ENCODE data around the gene CAMTA1.

CAMTA1 gene

DNA sequence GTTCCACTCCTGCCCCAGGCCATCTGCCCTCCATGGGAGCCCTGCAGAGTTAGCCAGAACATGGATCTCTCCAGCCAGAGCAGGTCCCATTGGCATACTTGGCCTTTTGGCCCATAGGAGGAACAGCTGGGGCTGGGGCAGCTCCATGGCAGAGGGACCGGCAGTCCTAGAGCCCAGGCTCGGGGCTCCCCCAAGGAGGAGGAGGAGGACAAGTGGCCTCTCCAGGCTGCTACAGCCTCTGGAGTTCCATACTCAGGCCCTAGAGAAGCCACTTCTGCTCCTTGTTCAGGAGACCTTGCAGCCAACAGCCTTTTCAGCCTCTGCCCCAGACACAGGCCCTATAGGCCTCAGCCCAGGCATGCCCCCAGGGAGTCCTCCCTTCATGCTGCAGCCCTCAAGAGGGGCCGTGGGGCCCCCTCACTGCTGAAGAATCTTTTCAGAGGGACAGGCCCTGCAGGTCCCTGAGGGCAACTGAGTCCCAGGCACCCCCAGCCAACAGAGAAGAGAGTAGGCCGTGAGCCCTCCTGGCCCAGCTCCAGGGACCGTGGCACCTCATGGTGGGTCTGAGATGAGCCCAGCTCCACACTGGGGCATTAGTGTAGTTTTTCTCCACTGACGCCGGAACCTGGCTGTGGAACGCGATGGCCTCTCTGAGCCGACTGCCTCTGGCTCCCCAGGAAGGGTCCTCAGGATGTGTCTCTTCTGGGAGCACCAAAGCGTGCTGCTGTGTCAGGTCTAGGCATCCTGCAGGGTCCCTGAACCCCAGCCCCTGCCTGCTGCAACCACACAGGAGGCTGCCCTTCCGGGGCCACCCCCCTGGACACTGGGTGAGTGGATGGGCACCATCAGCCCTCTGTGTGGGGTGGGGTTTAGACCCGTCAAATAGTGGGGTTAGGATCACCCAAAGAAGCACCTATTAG is 688.2 kb downstream of the CAMTA1 start:
- DNase-seq (ENCODE audit: low read depth in 2 of 2) = no peak

DNA sequence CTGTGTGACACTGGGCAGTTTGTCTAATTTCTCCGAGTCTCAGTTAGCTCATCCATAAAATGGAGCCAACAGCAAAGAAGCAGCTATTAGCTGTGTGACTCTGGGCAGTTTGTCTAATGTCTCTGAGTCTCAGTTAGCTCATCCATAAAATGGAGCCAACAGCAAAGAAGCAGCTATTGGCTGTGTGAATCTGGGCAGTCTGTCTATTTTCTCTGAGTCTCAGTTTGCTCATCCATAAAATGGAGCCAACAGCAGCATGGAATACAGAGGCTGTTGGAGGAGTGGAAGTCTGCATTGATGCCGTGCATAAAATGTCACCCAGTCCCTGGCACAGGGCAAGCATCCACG is 688.9 kb downstream of the CAMTA1 start:
- no peak for DNase-seq (ENCODE audit: low read depth in 2 of 2)

DNA sequence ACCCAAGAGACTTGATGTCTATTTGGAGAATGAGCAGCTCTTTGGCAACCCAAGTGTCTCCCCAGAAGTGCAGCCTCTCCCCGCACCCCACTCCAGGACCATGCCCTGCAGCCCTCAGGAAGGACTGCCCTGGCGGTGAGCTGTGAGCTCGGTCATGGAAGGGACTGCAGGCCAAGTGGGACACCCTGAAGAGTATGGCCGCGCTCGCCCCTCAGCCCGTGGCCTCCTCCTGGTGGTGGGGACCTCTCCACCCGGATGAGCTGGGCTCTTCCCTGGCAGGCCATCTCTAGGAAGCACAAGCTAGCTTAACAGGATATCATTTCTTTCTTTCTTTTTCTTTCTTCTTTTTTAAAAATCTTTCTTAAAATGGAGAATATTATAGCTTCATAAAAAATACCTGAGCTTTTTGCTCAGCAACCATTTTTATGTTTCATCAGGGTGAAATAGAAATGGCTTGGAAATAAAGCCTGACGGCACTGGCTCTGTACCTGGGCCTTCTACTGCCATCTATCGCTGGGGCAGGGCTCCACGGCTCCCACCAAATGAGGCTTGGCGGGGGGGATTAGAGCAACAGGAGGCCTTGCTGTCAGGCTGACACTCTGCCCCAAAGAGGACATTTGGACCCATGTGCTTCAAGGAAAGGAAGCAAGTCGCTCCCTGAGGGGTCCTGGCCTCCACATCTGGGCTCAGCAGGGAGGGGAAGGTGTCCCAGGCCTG is 689.7 kb downstream of the CAMTA1 start:
- no peak for DNase-seq (ENCODE audit: low read depth in 2 of 2)

DNA sequence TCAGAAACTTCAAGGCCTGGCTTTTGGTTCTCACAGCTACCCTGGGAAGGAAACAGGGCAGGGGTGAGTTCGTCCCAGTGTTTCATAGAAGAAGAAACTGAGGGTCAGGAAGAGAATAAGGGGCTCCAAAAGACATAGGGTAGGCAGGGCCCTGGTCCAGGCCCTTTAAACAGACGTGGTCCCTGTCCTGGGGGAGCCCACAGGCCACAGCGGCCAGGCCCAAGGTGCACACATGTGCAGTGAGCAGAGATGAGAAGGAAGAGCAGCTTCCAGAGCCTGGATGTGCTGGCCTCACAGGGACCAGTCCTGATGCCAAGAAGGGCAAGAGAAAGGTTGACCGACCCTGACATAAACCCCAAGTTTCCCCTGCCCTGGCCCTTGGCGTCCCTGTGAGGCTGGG is 690.4 kb downstream of the CAMTA1 start:
- no peak for DNase-seq (ENCODE audit: low read depth in 2 of 2)

DNA sequence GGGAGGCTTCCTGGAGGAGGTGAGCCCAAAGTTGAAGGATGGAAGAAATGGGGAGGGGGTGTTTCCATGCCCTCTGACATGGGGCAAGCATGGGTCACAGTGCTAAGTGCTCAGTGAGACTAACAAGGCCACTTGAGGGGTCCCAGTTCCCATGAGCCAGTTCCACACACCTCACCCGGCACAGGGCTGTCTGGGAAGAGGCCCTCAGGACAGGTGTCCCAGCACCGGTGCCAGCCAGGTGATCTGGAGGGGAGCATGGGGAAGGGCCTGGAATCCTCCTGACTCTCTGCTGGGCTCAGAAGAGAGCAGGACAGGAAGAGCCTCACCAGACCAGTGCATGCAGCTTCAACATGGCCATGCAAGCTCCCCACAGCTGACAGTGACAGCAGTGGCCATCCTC is 691.1 kb downstream of the CAMTA1 start:
- no peak for DNase-seq (ENCODE audit: low read depth in 2 of 2)

DNA sequence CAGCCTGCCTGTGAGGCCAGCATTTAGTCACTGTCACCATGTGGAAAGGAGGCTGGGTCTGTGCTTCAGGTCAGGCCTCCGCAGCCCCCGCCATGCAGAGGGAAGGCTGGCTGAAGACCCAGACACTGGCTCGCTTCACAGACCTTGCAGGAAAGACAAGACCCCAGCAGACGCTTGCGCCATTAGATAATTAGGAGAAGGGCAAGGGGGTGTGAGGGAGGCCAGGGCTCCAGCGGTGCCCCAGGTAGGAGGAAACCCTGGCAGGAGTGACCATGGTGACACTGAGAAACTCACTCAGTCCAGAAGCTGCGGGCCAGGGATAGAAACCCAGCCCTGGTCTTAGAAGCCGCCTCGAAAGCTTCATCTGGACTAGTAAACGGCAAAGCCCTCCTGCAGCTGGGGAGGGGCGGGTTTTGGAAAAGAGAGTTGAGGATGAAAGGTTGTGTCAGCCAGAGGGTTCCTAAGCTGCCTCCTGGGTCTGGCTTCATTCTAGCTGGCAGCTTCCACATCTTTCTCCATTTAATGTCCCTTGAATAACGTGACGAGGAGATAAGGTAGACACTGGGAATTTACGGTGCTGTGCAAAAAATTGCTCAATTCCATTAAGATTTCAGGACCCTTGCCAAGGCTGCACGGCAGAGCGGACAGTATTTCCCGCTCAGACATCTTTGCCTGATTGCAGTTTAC is 691.8 kb downstream of the CAMTA1 start:
- DNase-seq (ENCODE audit: low read depth in 2 of 2) = no peak

DNA sequence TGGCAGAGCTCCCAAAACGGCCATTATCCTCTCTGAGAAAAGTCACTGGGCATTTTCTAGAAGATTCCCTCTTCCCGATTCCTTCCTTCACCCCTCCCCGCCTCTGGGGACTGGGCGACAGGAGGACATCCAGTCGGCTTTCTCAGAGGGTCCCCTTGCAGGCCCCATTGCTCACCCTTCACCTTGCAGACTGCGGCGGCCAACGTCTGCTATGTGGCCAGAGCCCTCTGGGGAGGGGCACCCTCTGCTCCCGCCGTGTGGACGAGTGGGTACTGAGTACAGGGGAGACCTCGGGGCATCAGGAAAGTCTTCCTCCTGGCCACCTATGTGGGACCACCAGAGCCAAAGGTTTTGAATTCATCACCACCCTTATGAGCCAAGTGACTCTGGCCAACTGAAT is 692.3 kb downstream of the CAMTA1 start:
- DNase-seq (ENCODE audit: low read depth in 2 of 2) = no peak

DNA sequence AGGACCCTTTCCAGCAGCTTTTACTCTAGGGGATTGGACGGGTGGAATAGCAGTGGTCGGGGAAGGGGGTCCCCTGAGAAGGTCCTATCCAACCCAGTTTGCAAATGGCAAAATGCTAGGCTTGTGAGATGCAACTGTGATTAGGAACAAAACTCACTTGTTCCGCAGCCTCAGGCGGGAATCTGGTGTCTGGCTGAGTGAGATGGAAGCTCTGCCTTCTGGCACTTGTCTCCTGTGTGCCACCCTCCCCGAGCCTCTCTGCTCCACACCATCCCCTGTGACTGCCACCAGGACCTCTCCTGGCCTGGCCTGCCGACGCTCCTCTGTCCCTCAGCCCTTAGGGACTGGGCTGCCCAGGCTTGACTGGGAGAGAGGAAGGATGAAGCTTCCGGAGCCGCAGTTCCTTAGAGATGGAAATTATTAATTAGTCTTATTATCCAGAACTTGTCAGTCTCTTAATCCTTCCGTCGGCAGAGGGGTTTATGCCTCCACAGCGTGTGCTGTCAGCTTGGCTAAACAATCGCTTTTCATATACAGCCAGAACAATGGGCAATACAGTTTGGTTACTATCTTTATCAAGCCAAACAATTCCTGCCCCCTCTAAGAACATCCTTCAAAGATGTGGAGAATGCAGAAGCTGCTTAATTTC is 693.0 kb downstream of the CAMTA1 start:
- no peak for DNase-seq (ENCODE audit: low read depth in 2 of 2)

DNA sequence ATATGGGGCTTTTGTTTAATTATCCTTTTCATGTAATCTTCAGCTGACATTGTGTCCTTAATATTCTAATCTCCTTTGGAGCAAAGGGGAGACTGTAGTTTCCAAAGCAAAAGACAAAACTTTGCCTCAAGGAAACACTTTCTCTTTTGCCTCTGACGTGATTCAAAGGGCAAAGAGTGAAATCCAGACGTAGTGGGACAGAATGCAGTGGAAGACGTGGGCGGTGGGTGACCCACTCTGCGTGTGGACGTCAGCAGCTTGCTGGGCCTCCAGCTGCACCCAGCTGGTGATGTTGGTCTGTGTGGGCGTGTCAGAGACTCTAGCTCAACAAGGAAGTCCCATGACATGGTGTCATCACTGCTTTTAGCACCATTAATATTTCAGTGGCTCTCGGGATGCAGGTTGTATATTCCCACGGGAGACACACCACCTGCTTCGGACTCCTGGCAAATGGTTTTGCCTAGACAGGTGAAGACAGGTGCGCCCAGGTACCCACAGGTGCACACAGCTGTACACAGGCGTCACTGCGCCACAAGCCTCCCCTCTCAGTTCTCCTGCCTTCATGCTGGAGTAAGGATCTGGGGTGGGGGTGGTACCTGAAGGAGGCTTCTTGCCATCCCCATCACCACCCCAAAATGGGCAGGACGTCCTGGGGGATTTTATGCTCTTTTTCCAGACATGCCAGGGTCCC is 693.7 kb downstream of the CAMTA1 start:
- no peak for DNase-seq (ENCODE audit: low read depth in 2 of 2)

DNA sequence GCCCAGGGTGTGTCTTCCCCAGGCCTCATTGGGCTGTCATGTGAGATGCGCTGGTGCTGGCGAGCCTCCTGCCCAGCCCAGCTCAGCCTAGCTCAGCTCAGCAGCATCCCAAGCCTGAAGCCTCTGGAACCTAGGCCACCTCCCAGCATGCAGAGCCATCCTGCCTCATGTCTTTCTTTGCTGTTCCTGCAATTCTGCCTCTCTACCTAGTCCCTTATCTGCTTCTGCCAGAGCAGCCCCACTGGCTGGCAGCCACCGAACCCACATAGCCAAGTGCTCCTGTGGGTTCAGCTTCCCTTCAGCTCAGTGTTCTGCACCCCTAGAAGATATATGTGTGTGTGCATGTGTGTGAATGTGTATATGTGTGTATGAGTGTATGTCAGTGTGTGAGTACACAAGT is 694.3 kb downstream of the CAMTA1 start:
- no peak for DNase-seq (ENCODE audit: low read depth in 2 of 2)

DNA sequence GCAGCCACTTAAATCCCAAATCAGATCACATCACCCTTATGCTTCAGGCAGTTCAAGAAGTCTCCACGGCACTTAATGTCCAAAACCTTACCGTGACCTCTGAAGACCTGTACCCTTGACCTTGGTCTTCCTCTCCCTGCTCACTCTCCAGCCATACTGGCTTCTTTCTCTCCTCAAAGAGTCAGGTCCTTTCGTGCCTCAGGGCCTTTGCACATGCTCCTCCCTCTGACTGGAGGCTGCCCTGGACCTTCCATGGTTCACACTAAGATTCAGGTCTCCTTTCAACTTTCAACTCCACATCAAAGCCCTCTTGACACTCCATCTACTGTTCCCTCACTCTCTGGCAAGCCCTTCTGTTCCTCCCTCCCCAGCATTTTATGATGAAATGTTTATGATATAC is 695.9 kb downstream of the CAMTA1 start:
- no peak for DNase-seq (ENCODE audit: low read depth in 2 of 2)

DNA sequence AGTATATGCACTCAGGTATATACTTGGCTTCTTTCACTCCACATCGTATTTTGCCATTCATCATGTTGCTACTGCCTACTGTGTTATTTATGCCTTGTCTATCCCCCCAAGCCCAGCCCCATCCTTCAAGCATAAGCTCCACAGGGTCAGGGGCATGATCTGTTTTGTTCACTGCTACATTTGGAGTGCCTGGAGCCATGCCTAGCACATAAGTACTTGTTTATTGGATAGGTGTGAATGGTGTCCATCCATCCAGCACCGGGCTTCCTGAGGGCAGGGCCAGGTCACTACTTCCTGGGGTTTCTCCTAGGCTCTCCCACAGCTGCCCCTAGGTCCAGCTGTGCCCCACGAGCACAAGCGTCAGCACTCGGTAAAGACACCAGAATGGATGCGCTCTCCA is 696.8 kb downstream of the CAMTA1 start:
- no peak for DNase-seq (ENCODE audit: low read depth in 2 of 2)

DNA sequence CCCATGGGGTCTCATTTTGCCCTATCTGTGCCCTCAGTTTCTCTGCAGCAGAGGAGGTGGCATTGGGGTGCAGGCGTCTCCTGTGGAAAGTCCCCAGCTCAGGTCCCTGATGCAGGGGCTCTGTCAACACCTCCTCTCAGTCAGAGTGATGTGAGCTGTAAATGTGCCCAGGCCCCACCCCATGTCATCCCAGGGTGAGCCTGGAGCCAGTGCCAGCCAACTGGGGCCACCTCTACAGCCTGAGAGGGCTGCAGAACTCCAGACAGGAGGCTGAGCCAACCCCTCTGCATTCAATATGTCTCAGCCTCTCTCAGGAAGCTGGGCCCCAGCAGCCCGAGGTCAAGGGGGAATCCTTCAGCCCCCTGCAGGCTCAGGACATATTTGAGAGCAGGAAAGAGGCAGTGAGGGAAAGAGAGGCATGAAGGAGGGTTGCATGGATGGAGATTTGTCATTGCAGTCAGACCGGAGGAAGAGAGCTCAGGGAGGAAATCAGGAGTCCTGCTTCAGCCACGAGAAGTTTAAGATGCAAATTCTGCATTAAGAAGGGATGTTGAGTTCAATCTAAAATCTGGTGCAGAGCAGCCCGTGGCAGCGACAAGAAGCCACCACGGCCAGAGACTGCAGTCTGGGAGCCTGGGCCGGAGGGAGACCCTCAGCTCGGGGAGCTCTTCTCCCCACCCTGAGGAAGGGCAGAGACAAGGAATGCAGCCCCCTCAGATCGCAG is 697.7 kb downstream of the CAMTA1 start:
- DNase-seq (ENCODE audit: low read depth in 2 of 2) = no peak

DNA sequence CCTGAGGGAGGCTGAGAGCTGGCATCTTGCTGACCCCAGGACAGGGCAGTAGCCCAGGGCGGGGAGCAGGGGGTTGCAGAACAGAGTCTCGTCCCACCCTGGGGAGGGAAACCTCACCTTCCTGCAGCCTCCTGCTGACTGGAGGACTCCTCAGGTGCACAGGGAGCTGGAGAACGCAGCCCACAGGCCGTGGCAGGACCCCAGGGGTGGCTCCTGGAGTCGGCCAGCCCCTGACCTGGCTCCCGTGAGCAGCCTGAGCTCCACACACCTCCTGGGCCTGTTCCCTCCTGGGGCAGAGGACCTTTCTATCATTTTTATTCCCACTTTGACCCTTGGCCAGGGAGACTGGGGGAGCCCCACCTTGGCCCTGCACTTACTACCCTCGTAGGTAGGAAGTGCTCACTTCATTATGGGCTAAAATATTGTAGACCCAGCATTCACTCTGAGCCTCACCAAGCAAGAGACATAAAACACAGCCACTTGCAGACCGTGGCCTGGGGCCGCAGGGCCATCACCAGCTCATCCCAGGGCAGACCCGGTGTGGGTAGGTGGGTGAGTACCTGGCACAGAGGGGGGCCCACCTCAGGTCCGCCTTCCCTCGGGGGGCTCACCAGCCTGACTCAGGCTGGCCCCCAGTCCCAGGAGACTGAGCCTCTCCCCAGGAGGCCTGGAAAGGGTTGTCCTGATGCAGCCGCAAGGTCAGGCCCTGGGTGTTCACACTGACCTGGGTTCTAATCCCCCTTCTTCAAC is 698.6 kb downstream of the CAMTA1 start:
- no peak for DNase-seq (ENCODE audit: low read depth in 2 of 2)

DNA sequence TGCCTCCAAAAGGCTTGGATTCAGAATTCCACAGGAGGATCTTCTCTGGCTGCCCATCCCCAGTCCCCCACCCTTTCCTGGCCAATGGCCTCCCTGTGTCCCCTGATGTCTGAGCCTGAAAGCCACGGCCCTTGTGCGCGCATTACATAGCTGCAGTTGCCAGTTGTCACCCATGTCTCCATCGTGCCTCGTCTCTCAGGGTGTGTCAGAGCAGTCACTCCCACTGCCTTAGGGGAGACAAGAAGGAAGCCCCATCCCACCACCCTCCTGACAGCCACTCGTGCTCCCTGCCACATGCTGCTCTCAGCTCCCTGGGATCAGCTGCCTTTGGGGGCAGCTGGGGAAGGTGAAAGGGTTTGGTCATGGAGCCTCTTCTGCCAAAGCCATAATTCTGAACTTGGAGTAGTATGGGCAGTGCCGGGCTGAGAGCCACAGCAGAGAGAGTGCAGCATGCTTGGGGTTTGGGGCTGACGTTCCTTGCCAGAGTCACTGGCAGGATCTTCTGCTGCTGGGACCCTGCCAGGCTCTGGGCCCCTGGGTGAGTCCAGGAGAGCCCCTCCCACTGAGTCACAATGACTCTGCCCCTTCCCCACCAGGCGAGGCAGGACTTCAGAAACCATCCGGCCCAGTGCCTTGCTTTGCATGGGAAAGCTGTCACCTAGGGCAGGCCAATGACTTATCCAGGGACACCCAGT is 700.0 kb downstream of the CAMTA1 start:
- DNase-seq (ENCODE audit: low read depth in 2 of 2) = no peak

DNA sequence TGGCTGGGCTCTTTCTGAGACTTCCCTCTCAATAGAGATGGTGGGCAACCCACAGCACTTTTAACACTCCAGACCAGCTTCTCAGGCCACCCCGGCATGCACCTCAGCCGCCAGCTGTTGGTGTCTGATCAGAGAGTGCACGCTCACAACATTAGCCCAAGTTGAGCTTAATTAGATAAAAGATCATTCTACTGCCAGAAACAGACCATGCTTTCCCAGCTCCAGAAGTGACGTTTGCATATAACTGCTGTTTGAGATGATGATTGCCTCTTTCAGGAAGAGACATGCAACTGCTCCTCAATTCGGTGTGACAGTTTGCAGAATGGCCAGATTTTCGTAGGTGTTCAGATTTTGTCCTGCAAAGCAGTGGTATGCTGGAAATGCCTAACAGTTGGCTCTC is 700.6 kb downstream of the CAMTA1 start:
- no peak for DNase-seq (ENCODE audit: low read depth in 2 of 2)

DNA sequence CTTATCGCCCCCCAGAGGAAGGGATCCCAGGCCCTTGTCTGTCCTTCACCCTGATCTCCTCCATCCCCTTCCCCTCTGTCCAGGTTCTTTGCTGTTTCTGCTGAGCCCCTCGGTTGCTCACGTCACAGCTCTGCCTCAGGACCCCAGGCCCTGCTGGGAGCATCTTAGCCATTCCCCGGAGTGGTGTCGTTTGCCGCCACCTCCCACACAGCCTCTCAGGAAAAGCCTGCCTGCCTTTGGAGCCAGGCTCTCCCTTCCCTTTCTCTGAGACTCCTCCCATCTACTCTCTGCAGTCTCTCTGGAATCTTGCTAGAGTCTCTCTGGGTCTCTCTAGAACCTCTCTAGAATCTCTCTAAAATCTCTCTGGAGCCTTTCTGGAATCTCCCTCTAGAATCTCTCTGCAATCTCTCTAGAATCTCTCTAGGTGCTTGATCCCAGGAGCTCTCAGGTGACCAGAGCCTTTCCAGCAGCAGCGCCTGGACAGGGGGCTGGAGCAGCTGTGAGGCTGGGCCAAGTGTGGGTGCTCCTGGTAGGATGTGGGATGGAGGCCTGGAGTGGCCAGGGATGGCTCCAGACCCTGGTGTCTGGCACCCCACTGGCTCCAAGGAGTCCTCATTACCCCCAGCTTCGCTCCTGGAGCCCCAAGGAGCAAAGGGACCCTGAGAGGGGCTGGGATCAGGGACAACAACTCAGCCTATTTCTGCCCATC is 702.7 kb downstream of the CAMTA1 start:
- DNase-seq (ENCODE audit: low read depth in 2 of 2) = no peak

DNA sequence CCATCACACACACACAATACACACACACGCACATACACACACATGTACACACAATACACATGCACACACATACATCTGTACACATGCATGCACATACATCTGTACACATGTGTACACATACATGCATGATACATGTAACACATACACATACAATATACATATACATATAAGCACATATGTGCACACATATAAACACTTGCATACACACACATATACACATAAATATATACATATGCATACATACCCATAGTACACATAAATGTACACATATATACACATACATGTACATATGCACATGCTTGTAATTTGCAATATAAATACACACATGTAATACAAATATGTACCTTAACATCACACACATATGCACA is 703.2 kb downstream of the CAMTA1 start:
- no peak for DNase-seq (ENCODE audit: low read depth in 2 of 2)

DNA sequence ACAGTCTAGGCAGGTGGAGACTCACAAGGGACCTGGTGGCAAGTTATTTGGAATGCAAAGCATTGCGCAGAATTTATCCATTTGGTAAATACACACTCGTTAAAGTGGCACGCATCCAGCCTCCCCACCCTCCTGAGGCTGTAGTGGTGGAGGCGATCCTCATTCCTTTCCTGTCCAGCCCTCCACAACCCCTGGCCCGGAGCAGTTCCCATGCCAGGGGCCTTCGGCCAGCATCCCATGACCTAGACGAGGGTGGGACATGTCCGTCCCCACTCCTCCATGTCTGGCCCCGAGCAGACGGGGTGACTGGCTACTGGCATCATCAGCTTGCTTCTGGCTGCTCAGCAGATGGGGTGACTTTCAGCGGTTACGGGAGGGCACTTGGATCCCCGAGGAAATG is 704.3 kb downstream of the CAMTA1 start:
- DNase-seq (ENCODE audit: low read depth in 2 of 2) = no peak
